NCI-H510A treated with DMSO at 0.1 percent for 48 hours (cell line): ENCODE measurements around the gene IBA57.

Source experiments
- DNase-seq: peaks from one replicate; lab custom pipeline; 2025; lab: John Stamatoyannopoulos, UW

Gene IBA57

GRCh38 chr1:228190778-228191177 is 25.2 kb downstream of the IBA57 start:
- DNase-seq = no peak

GRCh38 chr1:228194436-228194835 is 28.8 kb downstream of the IBA57 start:
- DNase-seq = no peak

- DNase-seq = no peak
Measured at GRCh38 chr1:228194921-228195812, 29.6 kb downstream of the IBA57 start.

GRCh38 chr1:228197555-228198147 is 32.0 kb downstream of the IBA57 start:
- DNase-seq = no peak

GRCh38 chr1:228198977-228199590 is 33.5 kb downstream of the IBA57 start:
- DNase-seq = peak; percentile 0

GRCh38 chr1:228204958-228205357 is 39.4 kb downstream of the IBA57 start:
- no peak for DNase-seq

GRCh38 chr1:228205526-228206436 is 40.2 kb downstream of the IBA57 start:
- DNase-seq = no peak

- DNase-seq = no peak
Measured at GRCh38 chr1:228206582-228207351, 41.2 kb downstream of the IBA57 start.

GRCh38 chr1:228207381-228207810 is 41.8 kb downstream of the IBA57 start:
- DNase-seq = no peak

- no peak for DNase-seq
Measured at GRCh38 chr1:228207851-228208821, 42.5 kb downstream of the IBA57 start, which contains the start of gene OBSCN. Gene OBSCN, plus strand, starts transcription at chr1:228208044. Its CDS starts 3,740 bp downstream, at chr1:228211784.

- DNase-seq = no peak
Measured at GRCh38 chr1:228208831-228209551, 43.4 kb downstream of the IBA57 start.

GRCh38 chr1:228209657-228210056 is 44.1 kb downstream of the IBA57 start:
- DNase-seq = no peak

- DNase-seq = no peak
Measured at GRCh38 chr1:228210076-228210651, 44.6 kb downstream of the IBA57 start.

- no peak for DNase-seq
Measured at GRCh38 chr1:228210712-228211530, 45.3 kb downstream of the IBA57 start.

GRCh38 chr1:228211531-228212414 is 46.2 kb downstream of the IBA57 start:
- DNase-seq = no peak

GRCh38 chr1:228212415-228212965 is 46.9 kb downstream of the IBA57 start:
- no peak for DNase-seq
